ENCODE measurements around the gene LAMA4.
"Not testable (repeated sequence)": the region's sequence is repeated elsewhere in the genome, so short reads cannot be mapped to it uniquely, and the experiment has no call there.

The LAMA4 gene

GRCh38 chr6:112209131-112209530, 45.2 kb downstream of the LAMA4 start:
- DNase-seq = no peak

DNA sequence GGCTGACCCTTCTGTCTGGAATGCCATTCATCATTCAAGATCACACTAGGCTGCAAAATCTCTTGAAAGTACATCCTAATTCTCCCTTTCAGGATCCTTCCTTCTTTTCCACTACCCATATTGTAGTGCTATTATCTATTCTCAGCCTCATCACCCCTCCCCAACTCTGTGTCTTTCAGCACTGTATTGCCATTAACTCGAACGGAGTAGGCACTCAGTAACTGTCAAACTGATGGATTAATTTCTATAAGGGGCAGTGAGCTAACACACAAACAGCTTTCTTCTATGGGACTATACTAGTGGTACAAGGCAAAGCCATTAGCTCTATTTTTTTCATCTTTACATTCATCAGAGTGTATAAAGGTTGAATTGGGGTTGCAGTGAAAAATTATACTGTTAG, 46.6 kb downstream of the LAMA4 start:
- DNase-seq = no peak

DNA sequence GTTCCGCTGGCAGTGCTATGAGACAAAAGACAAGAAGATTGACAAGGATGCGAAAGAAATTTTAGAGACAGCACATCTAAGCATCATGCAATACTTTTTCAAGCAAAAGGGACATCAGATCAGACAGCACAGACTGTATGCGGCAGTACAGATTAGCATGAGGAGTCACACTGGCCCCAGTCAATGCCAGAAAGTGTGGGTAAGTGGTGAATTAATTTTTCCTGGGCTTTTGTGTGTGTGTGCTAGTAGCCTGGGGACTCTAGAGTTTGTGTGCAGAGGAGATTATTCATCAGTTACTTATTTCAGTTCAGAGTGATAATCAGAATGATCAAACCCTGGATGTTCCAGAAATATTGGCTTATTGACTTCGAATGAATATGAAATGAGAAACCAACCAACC, 47.2 kb downstream of the LAMA4 start:
- DNase-seq = no peak

GRCh38 chr6:112206110-112206458, 48.3 kb downstream of the LAMA4 start:
- DNase-seq = no peak

DNA sequence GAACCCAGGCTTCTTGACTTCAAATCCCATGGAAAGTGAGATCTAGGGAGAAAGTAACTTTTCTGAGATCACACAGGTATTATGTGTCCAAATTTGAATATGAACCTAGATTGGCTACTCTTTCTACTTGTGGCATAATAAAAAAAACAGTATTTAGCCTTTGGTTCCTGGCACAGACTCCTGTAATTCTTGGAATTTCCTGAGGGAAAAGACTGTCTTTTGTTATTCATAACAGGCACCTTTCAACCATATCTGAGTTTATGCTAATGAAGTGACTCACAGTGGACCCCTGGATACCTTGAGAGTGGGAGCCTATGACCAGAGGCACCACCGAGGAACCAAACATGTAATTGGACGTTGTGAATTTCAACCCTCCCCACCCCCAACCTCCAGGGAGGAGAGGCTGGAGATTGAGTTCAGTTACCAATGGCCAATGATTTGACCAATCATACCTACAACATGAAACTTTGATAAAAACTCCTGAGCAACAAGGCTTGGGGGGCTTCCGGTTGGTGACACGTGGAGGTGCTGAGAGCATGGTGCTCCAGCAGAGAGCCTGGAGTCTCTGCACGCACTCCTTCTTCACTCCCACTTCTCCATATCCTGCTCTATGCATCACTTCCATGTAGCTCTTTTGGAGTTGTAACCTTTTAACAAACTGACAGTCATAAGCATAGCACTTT, 48.8 kb downstream of the LAMA4 start:
- DNase-seq = no peak

DNA sequence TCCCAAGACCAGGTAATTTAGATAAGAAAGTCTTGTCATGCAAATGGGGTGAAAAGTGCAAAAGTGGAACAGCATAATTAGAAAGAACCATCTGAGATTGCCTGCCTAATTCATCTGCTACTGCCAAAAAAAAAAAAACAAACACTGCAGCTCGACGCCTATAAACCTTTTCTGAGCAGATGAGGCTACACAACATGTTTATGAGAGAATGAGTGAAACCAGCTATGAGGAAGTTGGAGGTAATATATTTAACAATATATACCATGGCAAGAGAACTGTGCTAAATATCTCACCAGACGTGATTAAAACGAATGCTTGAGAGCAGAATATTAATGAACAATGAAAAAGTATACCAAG, 50.0 kb downstream of the LAMA4 start:
- DNase-seq = no peak

DNA sequence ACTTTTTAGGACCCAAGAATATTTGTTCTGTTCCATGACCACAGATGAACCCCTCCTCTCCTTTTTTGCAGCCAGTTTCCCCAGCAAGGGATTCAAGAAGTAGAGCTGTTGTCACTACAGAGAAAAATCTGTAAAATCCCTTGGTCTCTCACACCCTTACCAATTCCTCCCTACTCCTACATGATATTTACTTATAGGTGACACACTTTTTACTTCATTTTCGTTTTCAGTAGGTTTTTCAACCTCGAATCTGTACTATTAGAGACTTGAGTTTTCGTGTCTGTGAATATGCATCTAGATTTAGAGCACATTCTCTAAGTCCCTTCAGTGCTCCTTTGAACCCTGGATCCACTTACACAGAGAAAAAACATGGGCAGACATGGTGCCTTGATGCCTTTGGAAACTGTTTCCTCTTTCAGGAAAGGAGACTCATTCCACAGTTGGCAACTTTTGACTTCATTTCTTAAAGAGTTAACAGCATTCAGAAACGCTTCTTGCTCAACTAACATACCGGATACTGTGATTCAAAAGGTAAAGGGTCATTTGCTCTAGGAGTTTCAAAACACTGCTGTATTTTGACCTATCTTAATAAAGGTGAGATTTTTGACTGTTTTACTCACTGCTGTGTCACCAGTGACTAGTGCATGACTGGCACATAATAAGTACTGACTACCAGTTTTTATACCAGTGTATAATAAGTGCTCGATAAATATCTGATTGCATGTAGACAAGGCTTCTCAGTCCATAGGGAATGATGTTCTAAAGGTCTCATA, 50.6 kb downstream of the LAMA4 start:
- DNase-seq = no peak

- DNase-seq = no peak
Measured at GRCh38 chr6:112202639-112203341, 51.6 kb downstream of the LAMA4 start.

GRCh38 chr6:112200185-112200914, 54.0 kb downstream of the LAMA4 start:
- not testable (repeated sequence) for DNase-seq

DNA sequence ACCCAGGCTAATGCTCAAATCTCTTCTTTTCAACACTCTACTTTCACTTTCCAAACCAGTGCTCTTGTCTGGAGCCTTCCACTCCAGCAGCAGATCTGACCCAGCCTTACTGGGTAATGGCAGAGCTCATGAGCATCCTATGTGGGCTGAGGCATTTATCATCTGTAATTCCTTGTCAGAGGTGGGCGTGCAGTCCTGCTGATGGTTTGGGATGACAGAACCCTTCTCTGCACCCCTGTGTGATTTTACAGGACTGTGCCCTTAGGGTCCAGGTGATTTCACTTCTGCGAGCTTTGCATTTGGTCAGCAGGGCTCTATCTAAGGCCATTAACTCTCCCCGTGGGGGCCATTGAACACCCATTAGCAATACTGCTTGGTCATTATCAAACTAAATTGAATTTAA, 55.4 kb downstream of the LAMA4 start:
- no peak for DNase-seq

- DNase-seq = no peak
Measured at GRCh38 chr6:112198582-112198981, 55.8 kb downstream of the LAMA4 start.

DNA sequence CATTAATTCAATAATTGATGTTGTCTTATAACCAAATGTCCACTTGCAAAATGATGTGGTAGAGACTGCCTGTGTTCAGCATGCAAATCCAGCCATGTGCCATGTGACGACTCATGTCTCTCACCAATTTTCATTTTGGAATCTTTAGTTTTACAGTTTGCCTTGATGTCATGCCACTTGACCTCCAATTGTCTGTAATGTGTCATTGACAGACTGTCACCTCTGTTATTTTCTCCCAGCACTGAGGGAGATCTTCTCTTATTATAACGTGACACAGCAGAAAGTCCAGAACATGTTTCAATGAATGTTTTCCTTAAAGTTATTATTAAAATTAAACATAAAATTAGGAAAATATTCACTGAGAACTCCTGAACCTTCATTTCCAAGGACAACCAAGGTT, 56.7 kb downstream of the LAMA4 start:
- no peak for DNase-seq

DNA sequence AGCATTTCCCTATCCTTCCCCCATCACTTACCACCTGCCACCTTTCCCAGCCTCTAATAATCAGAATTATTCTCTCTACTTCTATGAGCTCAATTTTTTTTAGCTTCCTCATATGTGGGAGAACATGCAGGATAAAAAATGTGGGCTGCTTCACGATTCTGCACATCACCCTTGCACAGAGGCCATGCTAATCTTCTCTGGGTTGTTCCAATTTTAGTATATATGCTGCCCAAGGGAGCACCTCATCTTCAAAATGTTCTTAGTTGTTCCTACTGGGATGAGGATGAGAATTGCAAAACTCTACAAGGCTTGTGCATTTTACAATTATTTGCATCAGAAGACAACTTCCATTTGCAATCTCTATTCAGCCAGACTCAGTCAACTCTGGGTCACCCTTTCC, 58.1 kb downstream of the LAMA4 start:
- DNase-seq = no peak

DNA sequence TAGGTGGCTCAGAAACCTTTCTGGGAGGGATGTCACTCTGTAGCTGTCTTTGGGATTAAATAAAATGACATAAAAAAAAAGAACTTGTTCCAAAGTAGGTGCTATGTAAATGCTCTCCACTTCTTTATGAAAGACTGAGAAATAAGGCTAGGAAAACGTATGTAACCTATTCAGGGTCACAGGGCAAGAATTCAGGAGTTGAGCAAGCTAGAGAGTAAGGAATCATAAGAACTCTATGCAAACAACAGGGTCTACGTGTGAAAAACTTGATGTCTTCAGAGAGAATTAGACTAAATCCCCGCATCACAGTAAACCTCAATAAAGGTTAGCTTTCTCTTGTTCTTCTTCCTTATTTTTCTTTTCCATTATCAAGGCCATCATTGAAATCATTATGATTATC, 59.2 kb downstream of the LAMA4 start:
- DNase-seq = no peak

GRCh38 chr6:112194511-112194910, 59.9 kb downstream of the LAMA4 start:
- no peak for DNase-seq

- no peak for DNase-seq
Measured at GRCh38 chr6:112193535-112194051, 60.8 kb downstream of the LAMA4 start.

GRCh38 chr6:112193117-112193516, 61.2 kb downstream of the LAMA4 start:
- DNase-seq = no peak

- DNase-seq = no peak
Measured at GRCh38 chr6:112191509-112192020, 62.8 kb downstream of the LAMA4 start.

DNA sequence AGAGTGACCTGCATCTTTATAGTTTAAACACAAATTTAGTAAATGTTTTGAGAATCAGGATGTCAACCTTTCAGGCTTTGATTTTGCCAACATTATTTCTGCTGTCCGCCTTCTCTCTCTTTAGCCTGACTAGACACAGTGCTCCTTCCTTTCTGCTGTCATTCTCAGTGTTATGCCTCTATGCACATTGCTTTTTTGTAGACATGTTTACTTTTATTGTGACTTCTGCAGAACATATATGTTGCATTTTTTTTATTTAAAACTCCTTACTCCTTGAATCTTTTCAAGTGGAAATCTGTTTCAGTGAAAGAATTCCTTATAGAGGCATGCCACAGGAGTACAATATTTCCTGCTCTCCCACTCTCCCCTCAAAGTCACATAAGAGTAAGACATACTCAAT, 64.2 kb downstream of the LAMA4 start:
- no peak for DNase-seq

DNA sequence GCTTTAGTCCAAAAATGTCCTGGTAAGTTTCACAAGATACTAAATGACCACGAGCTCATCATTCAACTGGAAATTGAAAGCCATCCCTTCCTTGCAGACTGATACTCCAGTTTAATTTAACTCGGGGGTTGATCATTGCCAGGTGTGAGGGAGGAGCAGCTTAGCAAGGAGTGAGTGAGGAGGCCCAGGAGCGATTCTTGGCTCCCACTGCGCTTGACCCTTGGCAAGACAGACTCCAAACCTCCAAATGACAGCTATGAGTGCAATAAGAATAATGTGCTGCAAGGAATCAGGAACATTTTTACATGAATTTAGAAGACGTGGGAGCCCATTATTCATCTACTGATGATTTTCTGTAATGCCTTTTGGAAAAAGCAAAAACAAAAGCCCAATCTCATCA, 64.9 kb downstream of the LAMA4 start:
- no peak for DNase-seq

- no peak for DNase-seq
Measured at GRCh38 chr6:112188906-112189305, 65.5 kb downstream of the LAMA4 start.

- DNase-seq = no peak
Measured at GRCh38 chr6:112187736-112188135, 66.6 kb downstream of the LAMA4 start.

DNA sequence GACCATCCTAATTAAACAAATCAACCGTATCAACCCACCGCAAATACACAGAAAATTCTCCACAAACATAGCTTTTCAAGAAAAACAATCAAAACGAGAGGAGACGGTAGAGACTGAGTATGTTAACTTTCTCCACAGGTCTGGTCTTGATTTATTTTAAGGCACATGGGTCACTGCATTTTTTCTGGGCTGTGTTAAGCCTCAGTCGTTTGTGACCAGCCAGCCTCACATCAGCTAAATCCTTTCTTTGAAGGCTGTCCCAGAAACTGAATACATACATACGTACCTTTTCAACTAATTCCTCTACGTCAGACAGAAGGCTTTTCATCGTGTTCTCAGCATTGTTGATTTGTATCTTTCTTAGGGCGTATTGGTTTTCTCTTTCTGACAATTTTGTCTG, 69.4 kb downstream of the LAMA4 start:
- DNase-seq = no peak

Measured in hematopoietic multipotent progenitor cell treated with erythropoietin and hydrocortisone succinate and interleukin-3 and kit ligand, for 4 days (in vitro differentiated cells).